ENCODE results near the gene PI4KA.

The PI4KA gene

DNA sequence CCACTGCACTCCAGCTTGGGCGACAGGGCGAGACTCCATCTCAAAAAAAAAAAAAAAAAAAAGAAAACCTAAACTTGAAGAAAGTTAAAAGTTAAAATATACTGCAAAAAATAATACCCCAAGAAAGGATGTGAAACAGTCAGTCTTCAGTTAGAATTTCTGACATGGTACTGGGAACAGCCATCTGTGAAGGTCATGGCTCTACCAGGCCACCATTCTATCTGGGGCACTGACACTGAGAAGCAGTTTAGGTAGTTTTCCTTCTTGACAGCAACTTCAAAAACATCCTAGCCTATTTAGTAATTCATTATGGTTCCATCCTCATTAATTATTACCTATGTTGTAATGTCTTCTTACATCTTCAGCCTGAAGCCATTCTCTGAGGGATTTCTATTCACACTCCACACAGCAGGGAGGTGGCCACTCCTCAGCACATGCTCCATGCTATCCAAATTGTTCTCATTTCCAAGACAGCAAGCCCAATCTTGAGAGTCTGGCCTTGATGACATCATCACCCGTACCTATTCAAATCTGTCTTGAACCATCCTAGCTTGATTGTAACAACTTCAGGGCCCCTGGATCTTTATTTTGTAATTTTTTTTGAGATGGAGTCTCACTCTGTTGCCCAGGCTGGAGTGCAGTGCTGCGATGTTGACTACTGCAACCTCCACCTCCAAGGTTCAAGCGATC is 46.5 kb downstream of the PI4KA start:
- no peak for TF ChIP-seq RAD21 (IDR thresholded peaks at IDR 0.05; ENCODE audit: low read depth)
- TF ChIP-seq FOXM1 (IDR thresholded peaks at IDR 0.05; ENCODE audit: borderline replicate concordance, low read depth): no peak
- no peak for TF ChIP-seq NFIC (IDR thresholded peaks at IDR 0.05)
- TF ChIP-seq TCF12 (IDR thresholded peaks at IDR 0.05; ENCODE audit: low read depth): no peak
- no peak for TF ChIP-seq YY1 (IDR thresholded peaks at IDR 0.05; ENCODE audit: low read depth)

DNA sequence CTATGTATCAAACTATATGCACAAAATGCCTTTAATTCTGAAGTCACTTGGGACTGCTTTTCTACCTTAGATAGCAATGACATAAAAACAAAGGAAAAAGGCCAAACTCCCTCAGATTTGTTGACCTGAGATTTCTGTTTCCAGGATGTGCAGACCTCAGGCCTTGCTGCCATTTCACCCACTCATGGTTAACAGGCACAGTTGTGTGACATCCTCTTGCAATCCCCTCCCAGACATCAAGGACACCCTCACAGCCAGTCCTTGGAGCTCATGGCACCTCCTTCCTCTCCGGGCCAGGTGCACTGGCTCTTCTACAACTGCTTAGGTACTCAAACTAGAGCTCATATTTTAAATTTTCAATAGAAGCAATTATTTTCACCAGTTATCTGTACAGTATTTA is 47.4 kb downstream of the PI4KA start:
- no peak for TF ChIP-seq EGR1 (IDR thresholded peaks at IDR 0.05)
- no peak for TF ChIP-seq FOXM1 (IDR thresholded peaks at IDR 0.05; ENCODE audit: borderline replicate concordance, low read depth)
- TF ChIP-seq TEAD4 (IDR thresholded peaks at IDR 0.05): no peak
- TF ChIP-seq, protein P1, sequence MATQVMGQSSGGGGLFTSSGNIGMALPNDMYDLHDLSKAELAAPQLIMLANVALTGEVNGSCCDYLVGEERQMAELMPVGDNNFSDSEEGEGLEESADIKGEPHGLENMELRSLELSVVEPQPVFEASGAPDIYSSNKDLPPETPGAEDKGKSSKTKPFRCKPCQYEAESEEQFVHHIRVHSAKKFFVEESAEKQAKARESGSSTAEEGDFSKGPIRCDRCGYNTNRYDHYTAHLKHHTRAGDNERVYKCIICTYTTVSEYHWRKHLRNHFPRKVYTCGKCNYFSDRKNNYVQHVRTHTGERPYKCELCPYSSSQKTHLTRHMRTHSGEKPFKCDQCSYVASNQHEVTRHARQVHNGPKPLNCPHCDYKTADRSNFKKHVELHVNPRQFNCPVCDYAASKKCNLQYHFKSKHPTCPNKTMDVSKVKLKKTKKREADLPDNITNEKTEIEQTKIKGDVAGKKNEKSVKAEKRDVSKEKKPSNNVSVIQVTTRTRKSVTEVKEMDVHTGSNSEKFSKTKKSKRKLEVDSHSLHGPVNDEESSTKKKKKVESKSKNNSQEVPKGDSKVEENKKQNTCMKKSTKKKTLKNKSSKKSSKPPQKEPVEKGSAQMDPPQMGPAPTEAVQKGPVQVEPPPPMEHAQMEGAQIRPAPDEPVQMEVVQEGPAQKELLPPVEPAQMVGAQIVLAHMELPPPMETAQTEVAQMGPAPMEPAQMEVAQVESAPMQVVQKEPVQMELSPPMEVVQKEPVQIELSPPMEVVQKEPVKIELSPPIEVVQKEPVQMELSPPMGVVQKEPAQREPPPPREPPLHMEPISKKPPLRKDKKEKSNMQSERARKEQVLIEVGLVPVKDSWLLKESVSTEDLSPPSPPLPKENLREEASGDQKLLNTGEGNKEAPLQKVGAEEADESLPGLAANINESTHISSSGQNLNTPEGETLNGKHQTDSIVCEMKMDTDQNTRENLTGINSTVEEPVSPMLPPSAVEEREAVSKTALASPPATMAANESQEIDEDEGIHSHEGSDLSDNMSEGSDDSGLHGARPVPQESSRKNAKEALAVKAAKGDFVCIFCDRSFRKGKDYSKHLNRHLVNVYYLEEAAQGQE (IDR thresholded peaks at IDR 0.05; ENCODE audit: low read depth): no peak
- no peak for TF ChIP-seq CEBPB (IDR thresholded peaks at IDR 0.05)
- TF ChIP-seq TAF1 (IDR thresholded peaks at IDR 0.05; ENCODE audit: low read depth): no peak
- no peak for TF ChIP-seq TCF12 (IDR thresholded peaks at IDR 0.05; ENCODE audit: low read depth)
- TF ChIP-seq, protein P2, sequence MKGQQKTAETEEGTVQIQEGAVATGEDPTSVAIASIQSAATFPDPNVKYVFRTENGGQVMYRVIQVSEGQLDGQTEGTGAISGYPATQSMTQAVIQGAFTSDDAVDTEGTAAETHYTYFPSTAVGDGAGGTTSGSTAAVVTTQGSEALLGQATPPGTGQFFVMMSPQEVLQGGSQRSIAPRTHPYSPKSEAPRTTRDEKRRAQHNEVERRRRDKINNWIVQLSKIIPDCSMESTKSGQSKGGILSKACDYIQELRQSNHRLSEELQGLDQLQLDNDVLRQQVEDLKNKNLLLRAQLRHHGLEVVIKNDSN (IDR thresholded peaks at IDR 0.05): no peak
- TF ChIP-seq CREB1 (IDR thresholded peaks at IDR 0.05; ENCODE audit: low read depth): no peak
- TF ChIP-seq YY1 (IDR thresholded peaks at IDR 0.05; ENCODE audit: low read depth): no peak

DNA sequence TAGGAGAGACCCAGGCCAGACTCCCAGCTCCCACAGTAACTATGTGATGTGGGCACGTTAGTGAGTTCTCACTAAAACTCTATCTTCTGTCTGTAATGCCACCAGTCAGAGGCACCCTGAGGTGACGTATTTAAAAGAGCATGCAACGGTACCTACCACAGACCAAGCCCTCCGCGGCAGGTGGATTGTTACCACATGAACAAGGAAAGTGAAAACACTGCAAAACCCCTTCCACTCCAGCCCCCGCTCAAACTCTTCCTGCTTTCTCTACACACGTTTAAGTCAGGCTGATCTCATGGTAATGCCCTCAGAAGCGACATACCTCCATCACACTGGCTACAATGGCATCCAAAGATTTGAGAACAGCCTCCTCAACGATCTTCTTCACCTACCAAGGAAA is 48.0 kb downstream of the PI4KA start:
- TF ChIP-seq TCF12 (IDR thresholded peaks at IDR 0.05; ENCODE audit: low read depth) (no peak), EGR1 (IDR thresholded peaks at IDR 0.05) (no peak), TAF1 (IDR thresholded peaks at IDR 0.05; ENCODE audit: low read depth) (no peak), CEBPB (IDR thresholded peaks at IDR 0.05) (no peak), CREB1 (IDR thresholded peaks at IDR 0.05; ENCODE audit: low read depth) (no peak), ZBTB7A (IDR thresholded peaks at IDR 0.05; ENCODE audit: low read depth) (no peak), TEAD4 (IDR thresholded peaks at IDR 0.05) (no peak), EP300 (IDR thresholded peaks at IDR 0.05; ENCODE audit: borderline replicate concordance) (no peak)
- TF ChIP-seq, protein P2 (IDR thresholded peaks at IDR 0.05): no peak
- TF ChIP-seq, protein P3, sequence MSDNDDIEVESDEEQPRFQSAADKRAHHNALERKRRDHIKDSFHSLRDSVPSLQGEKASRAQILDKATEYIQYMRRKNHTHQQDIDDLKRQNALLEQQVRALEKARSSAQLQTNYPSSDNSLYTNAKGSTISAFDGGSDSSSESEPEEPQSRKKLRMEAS (IDR thresholded peaks at IDR 0.05): no peak
- TF ChIP-seq, protein P1 (IDR thresholded peaks at IDR 0.05; ENCODE audit: low read depth): no peak

DNA sequence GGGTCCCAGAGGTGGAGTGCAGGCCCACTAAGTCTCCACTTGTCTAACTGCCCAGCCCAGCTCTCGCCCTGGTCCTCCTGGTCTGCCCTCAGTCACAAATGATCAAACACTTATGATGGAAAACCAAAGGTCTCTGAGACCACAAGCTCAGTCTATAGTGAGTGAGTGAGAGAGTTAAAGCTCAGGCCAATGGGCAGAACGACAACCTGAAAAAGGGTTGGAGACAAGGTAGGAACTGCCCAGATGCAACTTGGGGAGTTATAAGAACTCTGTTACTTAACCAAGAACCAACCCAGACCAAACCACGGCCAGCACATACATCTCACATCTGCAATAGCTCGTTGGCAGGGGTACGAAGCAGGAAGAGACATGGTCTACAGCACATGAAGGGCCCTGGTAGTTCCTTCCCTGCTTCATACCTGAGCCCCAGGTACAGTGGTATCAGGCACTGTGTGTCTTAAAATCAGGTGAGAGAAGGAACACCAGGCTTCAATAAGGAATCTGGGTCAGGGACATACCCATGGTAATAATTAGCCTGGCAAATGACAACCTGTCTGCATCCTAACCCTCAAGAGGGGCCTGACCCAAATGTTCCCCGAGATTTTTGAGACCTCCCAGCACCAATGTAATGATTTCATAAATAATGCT is 48.9 kb downstream of the PI4KA start:
- no peak for TF ChIP-seq TCF12 (IDR thresholded peaks at IDR 0.05; ENCODE audit: low read depth)
- TF ChIP-seq FOXM1 (IDR thresholded peaks at IDR 0.05; ENCODE audit: borderline replicate concordance, low read depth): no peak
- TF ChIP-seq CREB1 (IDR thresholded peaks at IDR 0.05; ENCODE audit: low read depth): no peak
- TF ChIP-seq, protein P2 (IDR thresholded peaks at IDR 0.05): no peak
- no peak for TF ChIP-seq NFIC (IDR thresholded peaks at IDR 0.05)
- no peak for TF ChIP-seq EP300 (IDR thresholded peaks at IDR 0.05; ENCODE audit: borderline replicate concordance)
- TF ChIP-seq TAF1 (IDR thresholded peaks at IDR 0.05; ENCODE audit: low read depth): no peak
- TF ChIP-seq EGR1 (IDR thresholded peaks at IDR 0.05): no peak
- TF ChIP-seq ZBTB7A (IDR thresholded peaks at IDR 0.05; ENCODE audit: low read depth): no peak
- TF ChIP-seq CEBPB (IDR thresholded peaks at IDR 0.05): no peak
- no peak for TF ChIP-seq TEAD4 (IDR thresholded peaks at IDR 0.05)
- no peak for TF ChIP-seq RAD21 (IDR thresholded peaks at IDR 0.05; ENCODE audit: low read depth)
- TF ChIP-seq, protein P1 (IDR thresholded peaks at IDR 0.05; ENCODE audit: low read depth): no peak
- TF ChIP-seq, protein P3 (IDR thresholded peaks at IDR 0.05): no peak
- no peak for TF ChIP-seq YY1 (IDR thresholded peaks at IDR 0.05; ENCODE audit: low read depth)
